K562 (cell line): ENCODE measurements around the gene METRNL. TPM values are rescaled to one million over a fixed set of nuclear protein-coding genes. Genes with fewer than 3 reads are reported as not detected.

ENCODE experiments used
- ARID4B ChIP-seq: sonication (generic); formaldehyde crosslinking; IDR thresholded peaks from 2 replicates; pipeline ENCODE4 v1.8.0; 2022; ENCODE audit warnings: mild to moderate bottlenecking, missing genetic modification reagents
- BRD4 ChIP-seq: fragments of 200-600 bp; sonication (generic); IDR thresholded peaks from 2 replicates; pipeline ENCODE4 v1.6.1; 2017; ENCODE audit warnings: inconsistent platforms
- CHD4 ChIP-seq: fragments of 200-600 bp; sonication (generic); IDR thresholded peaks from 3 replicates; pipeline ENCODE4 v1.6.1; 2012; ENCODE audit warnings: low read depth, mild to moderate bottlenecking, mixed read lengths, low read length, inconsistent platforms; ENCODE audit not compliant: insufficient read depth, insufficient replicate concordance, poor library complexity, severe bottlenecking
- FOXJ2 ChIP-seq: fragments of 200-800 bp; sonication (Bioruptor generic); IDR thresholded peaks from 2 replicates; pipeline ENCODE4 v1.6.1; 2016; ENCODE audit warnings: missing genetic modification characterization, missing compliant biosample characterization
- GTF2A2 ChIP-seq: IDR thresholded peaks from 2 replicates; pipeline ENCODE4 v1.6.1; 2016; ENCODE audit warnings: mild to moderate bottlenecking, missing genetic modification characterization, missing compliant biosample characterization
- GTF2F1 ChIP-seq: IDR thresholded peaks from 2 replicates; pipeline ENCODE4 v1.6.1; 2011; ENCODE audit warnings: low read depth, low read length, improper control_type of control experiment
- KLF13 ChIP-seq: fragments of 450-650 bp; IDR thresholded peaks from 2 replicates; pipeline ENCODE4 v1.6.1; 2016; ENCODE audit warnings: missing genetic modification characterization, low read depth, mild to moderate bottlenecking, missing compliant biosample characterization, moderate library complexity, borderline replicate concordance
- NELFE ChIP-seq: IDR thresholded peaks from 2 replicates; pipeline ENCODE4 v1.6.1; 2011; ENCODE audit warnings: mild to moderate bottlenecking; ENCODE audit not compliant: insufficient read depth, insufficient read length
- TSC22D4 ChIP-seq: fragments of 450-650 bp; IDR thresholded peaks from 2 replicates; pipeline ENCODE4 v1.6.1; 2016; ENCODE audit warnings: missing genetic modification characterization, missing biosample characterization, control low read depth
- ZNF146 ChIP-seq: IDR thresholded peaks from one replicate; pipeline ENCODE4 v1.6.1; 2018; ENCODE audit warnings: missing compliant biosample characterization; ENCODE audit not compliant: unreplicated experiment
- polyA plus RNA-seq, 8 experiments: library from polyadenylated mRNA; depleted of rRNA in 4 of 8; stranded (reverse) in 5 of 8; unstranded in 3 of 8; fragments of >200 nt; fragmentation: Nextera tagmentation in 2 of 8; fragmentation: Illumina TruSeq in 1 of 8; extraction: Ambion mirVana in 2 of 8; extraction: Trizol in 1 of 8; gene quantifications; 2 replicates each; pipeline versions ENCODE4 v1.2.1 to v1.2.3, GENCODE V29; 2011 to 2014; ENCODE audit warnings: inconsistent platforms in 1 of 8, missing spikeins in 1 of 8
- total RNA-seq, 7 experiments: library from RNA; depleted of rRNA in 6 of 7; stranded (reverse); fragments of >200 nt in 6 of 7; fragmentation: Illumina TruSeq in 2 of 7; extraction: Trizol in 2 of 7; gene quantifications; 2 replicates each; pipeline versions ENCODE4 v1.2.1 to v1.2.3, GENCODE V29; 2011 to 2021; ENCODE audit warnings: low replicate concordance in 1 of 7
- TF ChIP-seq, protein P1 (sequence below): sonication (generic); formaldehyde crosslinking; IDR thresholded peaks from 2 replicates; pipeline ENCODE4 v1.8.0; 2023; ENCODE audit warnings: missing genetic modification reagents, mild to moderate bottlenecking, borderline replicate concordance
- TF ChIP-seq, protein P2 (sequence below), 2 experiments: fragments of 450-650 bp; conservative IDR thresholded peaks; 2 replicates each; pipeline ENCODE4 v1.6.1; 2017; ENCODE audit warnings: mild to moderate bottlenecking in 2 of 2, moderate library complexity in 2 of 2

Gene METRNL
- total and polyA plus RNA-seq, 9 of the 15 experiments (the other 6 are each of a cell fraction or from before 2014, with no cell fraction given): 0.17 to 31.8 (median 2.9) TPM

DNA sequence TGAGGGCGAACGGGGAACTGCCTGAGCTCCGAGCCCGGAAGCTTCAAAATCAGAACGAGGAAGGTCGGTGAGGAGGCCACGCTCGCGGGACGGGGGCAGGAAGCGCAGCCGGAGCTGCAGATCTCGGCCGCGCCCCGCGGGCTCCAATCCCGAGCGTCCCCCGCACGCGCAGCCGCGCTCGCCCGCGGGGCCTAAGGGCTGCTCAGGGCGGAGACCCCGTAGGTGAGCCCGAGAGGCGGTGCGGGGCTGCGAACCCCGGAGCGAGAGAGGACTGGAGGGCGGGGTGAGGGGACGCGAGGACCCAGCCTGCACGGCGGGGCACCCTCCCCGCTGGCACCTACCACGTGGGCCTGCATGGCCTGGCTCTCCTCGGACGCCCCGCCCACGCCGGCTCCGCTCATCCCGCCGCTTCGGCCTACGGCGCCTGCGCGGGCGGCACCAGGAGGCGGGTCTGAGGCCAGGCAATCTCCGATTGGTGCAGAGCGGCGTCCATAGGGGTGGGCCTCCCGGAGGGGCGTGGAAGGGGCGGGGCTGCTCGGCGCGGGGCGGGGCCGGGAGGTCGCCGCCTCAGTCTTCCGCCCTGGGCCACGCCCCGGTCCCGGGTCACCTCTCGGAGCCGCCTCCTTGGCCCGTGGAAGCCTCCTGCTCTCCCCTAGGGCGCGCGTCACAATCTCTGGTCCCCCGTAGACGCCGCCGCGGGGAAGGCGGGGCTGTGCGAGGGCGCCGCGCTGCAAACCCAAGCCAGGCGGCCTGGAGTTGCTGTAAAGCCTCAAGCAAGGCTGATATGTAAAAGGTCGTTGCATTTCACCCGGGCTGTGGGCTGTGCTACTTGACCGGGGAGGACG, 27.8 kb upstream of the METRNL start (continued):
- TF ChIP-seq GTF2A2 (tag) (no peak), NELFE (no peak), TSC22D4 (tag) (no peak), FOXJ2 (tag) (no peak), KLF13 (tag) (no peak; the same call in 1 of the 2 replicates), GTF2F1 (no peak), ARID4B (peak; percentile 98), ZNF146 (CRISPR knock-in tag) (no peak), BRD4 (no peak), CHD4 (no peak)
- TF ChIP-seq, protein P1, sequence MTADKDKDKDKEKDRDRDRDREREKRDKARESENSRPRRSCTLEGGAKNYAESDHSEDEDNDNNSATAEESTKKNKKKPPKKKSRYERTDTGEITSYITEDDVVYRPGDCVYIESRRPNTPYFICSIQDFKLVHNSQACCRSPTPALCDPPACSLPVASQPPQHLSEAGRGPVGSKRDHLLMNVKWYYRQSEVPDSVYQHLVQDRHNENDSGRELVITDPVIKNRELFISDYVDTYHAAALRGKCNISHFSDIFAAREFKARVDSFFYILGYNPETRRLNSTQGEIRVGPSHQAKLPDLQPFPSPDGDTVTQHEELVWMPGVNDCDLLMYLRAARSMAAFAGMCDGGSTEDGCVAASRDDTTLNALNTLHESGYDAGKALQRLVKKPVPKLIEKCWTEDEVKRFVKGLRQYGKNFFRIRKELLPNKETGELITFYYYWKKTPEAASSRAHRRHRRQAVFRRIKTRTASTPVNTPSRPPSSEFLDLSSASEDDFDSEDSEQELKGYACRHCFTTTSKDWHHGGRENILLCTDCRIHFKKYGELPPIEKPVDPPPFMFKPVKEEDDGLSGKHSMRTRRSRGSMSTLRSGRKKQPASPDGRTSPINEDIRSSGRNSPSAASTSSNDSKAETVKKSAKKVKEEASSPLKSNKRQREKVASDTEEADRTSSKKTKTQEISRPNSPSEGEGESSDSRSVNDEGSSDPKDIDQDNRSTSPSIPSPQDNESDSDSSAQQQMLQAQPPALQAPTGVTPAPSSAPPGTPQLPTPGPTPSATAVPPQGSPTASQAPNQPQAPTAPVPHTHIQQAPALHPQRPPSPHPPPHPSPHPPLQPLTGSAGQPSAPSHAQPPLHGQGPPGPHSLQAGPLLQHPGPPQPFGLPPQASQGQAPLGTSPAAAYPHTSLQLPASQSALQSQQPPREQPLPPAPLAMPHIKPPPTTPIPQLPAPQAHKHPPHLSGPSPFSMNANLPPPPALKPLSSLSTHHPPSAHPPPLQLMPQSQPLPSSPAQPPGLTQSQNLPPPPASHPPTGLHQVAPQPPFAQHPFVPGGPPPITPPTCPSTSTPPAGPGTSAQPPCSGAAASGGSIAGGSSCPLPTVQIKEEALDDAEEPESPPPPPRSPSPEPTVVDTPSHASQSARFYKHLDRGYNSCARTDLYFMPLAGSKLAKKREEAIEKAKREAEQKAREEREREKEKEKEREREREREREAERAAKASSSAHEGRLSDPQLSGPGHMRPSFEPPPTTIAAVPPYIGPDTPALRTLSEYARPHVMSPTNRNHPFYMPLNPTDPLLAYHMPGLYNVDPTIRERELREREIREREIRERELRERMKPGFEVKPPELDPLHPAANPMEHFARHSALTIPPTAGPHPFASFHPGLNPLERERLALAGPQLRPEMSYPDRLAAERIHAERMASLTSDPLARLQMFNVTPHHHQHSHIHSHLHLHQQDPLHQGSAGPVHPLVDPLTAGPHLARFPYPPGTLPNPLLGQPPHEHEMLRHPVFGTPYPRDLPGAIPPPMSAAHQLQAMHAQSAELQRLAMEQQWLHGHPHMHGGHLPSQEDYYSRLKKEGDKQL (CRISPR knock-in tag): no peak; the same call in 1 of the 2 replicates
- TF ChIP-seq, protein P2, sequence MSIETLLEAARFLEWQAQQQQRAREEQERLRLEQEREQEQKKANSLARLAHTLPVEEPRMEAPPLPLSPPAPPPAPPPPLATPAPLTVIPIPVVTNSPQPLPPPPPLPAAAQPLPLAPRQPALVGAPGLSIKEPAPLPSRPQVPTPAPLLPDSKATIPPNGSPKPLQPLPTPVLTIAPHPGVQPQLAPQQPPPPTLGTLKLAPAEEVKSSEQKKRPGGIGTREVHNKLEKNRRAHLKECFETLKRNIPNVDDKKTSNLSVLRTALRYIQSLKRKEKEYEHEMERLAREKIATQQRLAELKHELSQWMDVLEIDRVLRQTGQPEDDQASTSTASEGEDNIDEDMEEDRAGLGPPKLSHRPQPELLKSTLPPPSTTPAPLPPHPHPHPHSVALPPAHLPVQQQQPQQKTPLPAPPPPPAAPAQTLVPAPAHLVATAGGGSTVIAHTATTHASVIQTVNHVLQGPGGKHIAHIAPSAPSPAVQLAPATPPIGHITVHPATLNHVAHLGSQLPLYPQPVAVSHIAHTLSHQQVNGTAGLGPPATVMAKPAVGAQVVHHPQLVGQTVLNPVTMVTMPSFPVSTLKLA (conservative IDR thresholded peaks at IDR 0.05): peak; percentile 98 to 99
